DMS153 treated with DMSO at 0.1 percent for 48 hours (cell line): ENCODE measurements around the gene TPK1.
"Not testable (repeated sequence)": the region's sequence is repeated elsewhere in the genome, so short reads cannot be mapped to it uniquely, and the experiment has no call there.

ENCODE experiments used
- DNase-seq: peaks from one replicate; lab custom pipeline; 2025; ENCODE audit not compliant: unreplicated experiment; lab: John Stamatoyannopoulos, UW

The TPK1 gene

GRCh38 chr7:144641389-144642044 is 194.3 kb downstream of the TPK1 start:
- DNase-seq = no peak

GRCh38 chr7:144632724-144633123 is 203.1 kb downstream of the TPK1 start:
- DNase-seq = no peak

GRCh38 chr7:144629598-144629997 is 206.3 kb downstream of the TPK1 start:
- no peak for DNase-seq

DNA sequence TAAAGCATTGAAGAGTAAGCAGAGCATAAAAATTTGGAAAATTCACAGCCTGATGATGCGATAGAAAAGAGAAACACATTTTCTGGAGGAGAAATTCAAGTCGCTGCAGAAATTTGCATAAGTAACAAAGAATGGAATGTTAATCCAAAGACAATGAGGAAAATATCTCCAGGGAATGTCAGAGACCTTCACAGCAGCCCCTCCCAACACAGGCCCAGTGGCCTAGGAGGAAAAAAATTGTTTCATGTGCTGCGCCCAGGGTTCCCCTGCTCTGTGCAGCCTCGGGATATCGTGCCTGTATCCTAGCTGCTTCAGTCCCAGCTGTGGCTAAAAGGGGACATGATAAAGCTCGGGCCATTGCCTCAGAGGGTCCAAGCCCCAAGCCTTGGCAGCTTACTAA is 206.8 kb downstream of the TPK1 start:
- no peak for DNase-seq

GRCh38 chr7:144628176-144628575 is 207.7 kb downstream of the TPK1 start:
- no peak for DNase-seq

DNA sequence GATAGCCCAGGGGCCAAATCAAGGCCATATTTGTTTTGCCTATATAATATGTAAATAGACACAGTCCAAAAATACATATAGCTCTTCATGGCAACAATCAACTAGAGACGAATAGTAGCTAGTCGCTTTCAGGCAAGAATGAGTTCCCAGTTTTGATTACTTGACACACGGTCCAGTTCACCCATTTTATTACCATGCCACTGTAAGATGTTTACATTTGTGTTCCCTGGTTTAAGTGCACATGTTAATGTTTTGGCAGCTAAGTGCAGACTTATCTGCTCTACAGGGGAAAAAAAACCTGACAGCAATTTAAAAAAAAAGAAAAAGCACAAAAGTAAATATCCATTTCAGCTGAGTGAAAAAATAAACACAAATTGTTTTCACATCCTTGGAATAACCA is 213.1 kb downstream of the TPK1 start:
- DNase-seq = no peak

DNA sequence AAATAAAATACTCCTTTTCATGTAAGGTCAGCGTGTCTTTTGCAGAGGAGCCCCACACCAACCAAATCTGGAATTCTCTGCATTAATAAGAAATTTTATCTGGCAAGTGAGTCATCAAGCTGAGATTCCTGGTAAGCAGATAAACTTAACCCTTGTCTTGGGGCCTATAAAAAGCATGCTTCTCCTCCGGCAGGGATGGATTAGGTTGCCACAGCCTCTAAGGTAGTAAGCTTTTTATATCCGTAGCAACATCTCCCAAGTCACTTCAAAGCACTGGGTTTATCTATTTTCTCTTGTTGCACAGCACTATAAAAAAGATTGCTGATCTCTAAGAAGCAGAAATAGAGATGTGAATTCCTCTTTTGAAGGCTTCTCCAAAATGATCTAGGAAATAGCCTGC is 229.6 kb downstream of the TPK1 start:
- no peak for DNase-seq

GRCh38 chr7:144596953-144597352 is 238.9 kb downstream of the TPK1 start:
- no peak for DNase-seq

DNA sequence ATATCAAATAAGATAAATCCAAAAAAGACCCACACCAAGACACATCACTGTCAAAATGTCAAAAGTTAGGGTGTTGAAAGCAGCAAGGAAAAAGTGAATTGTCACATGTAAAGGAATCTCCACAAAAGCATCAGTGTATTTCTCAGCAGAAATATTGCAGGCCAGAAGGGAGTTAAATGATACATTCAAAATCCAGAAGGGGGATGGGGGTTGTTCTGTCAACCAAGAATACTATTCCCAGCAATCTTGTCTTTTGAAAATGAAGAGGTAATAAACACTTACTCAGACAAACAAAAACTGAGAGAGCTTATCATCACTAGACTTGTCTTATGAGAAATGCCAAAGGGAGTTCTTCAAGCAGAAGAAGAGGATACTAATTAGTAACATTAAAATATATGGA is 241.3 kb downstream of the TPK1 start:
- DNase-seq = no peak

DNA sequence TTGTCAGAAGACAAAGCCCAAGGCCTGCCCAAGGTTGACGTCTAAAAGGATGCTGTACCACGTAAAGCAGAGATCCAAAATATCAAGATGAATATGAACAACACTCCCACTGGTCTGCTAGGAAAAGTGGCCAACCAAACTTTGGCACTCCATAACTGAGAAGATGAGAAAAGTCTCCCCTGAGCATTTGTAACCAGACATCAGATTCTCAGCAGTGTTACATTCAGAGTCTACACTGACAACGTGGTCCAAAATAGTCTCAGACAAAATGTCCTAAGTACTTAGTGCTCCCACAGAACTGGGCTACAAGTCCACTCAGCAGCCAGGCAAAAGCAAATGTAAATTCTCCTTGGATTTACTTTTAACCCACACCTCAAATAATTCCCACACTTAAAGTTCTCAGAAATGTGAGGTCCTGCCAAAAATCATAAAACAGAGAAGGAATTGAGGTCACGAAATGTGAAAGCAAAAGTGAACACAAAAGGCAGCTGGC is 247.2 kb downstream of the TPK1 start:
- DNase-seq = no peak

- no peak for DNase-seq
These were observed 248.2 kb downstream of the TPK1 start for GRCh38 chr7:144587701-144588100.

DNA sequence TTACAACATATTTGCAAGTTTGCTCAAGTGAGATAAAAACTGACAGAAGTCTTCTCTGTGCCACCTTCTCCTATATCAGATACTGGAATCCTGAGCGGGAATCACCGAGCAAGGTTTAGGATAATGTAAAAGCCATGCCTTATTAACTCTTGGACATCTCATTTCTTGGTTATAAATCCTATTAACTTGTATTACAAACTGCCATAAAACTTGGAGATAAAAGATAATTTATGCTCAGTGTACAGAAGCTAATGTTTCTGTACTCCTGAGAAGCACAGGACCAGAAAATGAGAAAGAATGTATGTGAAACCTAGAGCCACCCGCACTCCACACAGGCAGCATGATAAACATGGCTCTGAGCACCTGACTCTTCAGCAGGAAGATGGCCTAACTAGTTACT is 251.1 kb downstream of the TPK1 start:
- no peak for DNase-seq

DNA sequence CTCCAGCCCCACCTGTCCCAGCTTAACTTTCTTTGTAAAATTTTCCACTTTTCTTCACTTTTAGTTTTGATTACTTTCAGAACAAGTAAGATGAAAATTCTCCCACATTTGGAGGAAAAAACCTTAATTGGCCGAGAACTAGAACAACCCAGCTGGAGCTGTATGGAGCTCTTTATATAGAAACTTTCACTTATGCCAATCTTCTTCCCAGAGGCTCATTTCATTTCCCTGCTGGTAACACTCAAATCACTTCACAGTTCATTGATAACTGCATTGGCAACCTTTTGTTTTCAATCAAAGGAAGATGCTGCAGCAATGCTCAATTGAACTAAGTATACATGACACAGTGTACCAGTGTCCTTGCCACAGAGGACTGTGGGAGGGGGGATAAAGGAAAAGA is 256.2 kb downstream of the TPK1 start:
- no peak for DNase-seq

DNA sequence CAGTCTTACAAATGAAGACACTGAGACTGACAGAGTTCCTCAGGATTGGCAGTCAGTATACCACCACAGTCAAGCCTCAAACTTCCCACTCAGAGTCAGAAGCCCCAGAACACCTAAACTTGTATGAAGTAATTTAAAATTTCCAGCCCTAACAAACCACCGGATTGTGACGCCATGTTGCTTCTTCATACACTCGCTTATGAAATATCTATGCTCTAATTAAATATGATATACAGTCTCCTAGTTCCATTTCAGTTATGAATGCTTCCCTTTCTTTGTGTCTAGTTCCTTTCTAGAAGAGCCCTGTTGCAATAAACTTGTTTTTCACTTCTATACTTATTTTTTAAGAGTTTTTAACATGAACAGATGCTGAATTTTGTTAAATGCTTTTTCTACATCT is 260.4 kb downstream of the TPK1 start:
- no peak for DNase-seq

DNA sequence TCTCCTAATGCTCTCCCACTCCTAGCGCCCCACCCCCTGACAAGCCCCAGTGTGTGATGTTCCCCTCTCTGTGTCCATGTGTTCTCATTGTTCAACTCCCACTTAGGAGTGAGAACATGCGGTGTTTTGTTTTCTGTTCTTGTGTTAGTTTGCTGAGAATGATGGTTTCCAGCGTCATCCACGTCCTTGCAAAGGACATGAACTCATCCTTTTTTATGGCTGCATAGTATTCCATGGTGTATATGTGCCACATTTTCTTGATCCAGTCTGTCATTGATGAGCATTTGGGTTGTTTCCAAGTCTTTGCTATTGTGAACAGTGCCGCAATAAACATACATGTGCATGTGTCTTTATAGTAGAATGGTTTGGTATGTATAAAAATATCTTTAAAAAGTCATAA is 261.1 kb downstream of the TPK1 start:
- not testable (repeated sequence) for DNase-seq

- DNase-seq = no peak
These were observed 267.6 kb downstream of the TPK1 start for GRCh38 chr7:144568233-144568632.

DNA sequence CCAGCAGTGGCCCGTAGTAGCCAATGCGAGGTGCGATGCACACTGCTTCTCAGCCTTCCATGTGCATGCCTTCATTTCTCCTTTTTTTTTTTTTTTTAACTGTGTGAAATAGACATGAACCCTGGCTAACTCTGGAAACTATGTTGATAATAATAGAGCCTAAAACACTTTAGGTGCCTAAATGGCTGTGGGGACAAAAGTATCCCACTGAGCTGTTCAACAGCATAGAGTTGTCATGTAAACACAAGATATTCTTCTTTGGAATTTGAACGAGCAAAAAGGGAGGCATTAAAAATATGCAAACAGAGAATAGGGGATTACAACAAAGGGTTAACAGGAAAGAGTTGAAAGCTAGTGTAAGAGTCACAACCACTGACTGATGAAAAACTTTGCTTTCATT is 270.3 kb downstream of the TPK1 start:
- no peak for DNase-seq

DNA sequence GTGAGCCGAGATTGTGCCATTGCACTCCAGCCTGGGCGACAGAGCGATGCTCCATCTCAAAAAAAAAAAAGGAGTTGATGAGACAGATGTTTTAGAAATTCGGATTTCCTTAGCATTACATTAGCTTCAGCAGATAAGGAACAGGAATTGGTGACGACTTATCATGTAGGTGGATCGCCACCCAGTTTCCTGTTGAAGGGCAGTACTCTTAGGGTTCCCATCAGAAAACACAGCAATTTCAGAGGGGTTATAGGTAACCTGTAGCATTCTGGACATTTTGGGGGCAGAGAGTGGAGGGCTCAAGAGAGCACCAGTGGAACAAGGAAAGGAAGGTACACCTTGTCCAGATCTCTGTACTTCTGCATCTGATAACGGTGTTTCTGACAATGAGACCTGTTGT is 286.0 kb downstream of the TPK1 start:
- no peak for DNase-seq

GRCh38 chr7:144548556-144548955 is 287.3 kb downstream of the TPK1 start:
- DNase-seq = no peak

DNA sequence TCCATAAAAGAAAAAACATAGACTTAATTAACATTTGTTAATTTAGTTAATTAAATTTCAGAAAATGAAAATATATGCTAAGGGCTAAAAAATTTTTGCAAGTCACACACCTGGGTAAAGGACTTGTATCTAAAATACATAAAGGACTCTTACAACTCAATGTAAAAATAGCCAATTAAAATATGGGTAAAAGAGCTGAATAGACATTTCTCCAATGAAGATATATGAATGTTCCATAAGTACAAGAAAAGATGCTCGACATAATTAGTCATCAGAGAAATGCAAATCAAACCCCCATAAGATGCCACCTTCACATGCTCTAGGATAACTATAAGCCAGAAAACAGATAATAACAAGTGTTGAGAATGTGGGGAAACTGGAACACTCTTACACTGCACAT is 288.0 kb downstream of the TPK1 start:
- no peak for DNase-seq

DNA sequence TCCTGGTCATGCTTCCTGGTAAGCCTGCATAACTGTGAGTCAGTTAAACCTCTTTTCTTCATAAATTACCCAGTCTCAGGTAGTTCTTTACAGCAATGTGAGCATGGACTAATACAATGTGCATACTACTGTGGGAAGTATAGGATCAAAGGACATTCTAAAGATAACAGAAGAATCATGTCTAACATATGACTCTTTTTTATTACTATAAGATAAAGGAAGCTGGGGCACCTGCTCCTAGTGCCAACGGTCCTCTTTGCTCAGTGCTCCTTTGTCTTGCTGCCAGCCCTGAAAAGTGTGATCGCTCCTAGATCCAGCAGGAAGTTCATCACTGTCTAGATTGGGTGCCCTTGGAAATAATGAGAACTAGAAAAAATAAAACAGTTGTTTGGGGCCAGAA is 289.1 kb downstream of the TPK1 start:
- no peak for DNase-seq

- no peak for DNase-seq
These were observed 290.5 kb downstream of the TPK1 start for GRCh38 chr7:144545330-144545729.

- DNase-seq = no peak
These were observed 301.0 kb downstream of the TPK1 start for GRCh38 chr7:144534655-144535395.
